ENCODE measurements around the gene SMAD1.

The SMAD1 gene

GRCh38 chr4:145490361-145490760 is 8.7 kb downstream of the SMAD1 start:
- no peak for DNase-seq

- no peak for DNase-seq
These were observed 9.1 kb downstream of the SMAD1 start for GRCh38 chr4:145490796-145491195.

GRCh38 chr4:145492376-145492775 is 10.7 kb downstream of the SMAD1 start:
- DNase-seq, result no peak

GRCh38 chr4:145493166-145493565 is 11.5 kb downstream of the SMAD1 start:
- no peak for DNase-seq

- no peak for DNase-seq
These were observed 13.1 kb downstream of the SMAD1 start for GRCh38 chr4:145494666-145495270.

DNA sequence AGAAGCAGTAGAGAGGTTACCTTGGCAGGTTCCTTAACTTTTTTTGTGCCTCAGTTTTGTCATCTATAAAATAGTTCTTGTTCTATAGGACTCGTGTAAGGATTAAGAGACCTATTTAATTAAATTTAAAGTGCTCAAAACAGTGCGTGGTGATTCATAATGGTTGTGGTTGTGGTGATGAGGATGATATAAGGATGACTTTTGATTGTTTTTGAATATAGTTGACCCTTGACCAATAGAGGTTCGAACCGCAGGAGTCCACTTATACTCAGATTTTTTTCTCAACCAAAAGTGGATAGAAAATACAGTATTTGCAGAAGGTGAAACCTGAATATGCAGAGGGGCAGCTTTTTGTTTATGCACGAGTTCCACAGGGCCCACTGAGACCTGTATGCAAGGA is 14.6 kb downstream of the SMAD1 start:
- no peak for DNase-seq

DNA sequence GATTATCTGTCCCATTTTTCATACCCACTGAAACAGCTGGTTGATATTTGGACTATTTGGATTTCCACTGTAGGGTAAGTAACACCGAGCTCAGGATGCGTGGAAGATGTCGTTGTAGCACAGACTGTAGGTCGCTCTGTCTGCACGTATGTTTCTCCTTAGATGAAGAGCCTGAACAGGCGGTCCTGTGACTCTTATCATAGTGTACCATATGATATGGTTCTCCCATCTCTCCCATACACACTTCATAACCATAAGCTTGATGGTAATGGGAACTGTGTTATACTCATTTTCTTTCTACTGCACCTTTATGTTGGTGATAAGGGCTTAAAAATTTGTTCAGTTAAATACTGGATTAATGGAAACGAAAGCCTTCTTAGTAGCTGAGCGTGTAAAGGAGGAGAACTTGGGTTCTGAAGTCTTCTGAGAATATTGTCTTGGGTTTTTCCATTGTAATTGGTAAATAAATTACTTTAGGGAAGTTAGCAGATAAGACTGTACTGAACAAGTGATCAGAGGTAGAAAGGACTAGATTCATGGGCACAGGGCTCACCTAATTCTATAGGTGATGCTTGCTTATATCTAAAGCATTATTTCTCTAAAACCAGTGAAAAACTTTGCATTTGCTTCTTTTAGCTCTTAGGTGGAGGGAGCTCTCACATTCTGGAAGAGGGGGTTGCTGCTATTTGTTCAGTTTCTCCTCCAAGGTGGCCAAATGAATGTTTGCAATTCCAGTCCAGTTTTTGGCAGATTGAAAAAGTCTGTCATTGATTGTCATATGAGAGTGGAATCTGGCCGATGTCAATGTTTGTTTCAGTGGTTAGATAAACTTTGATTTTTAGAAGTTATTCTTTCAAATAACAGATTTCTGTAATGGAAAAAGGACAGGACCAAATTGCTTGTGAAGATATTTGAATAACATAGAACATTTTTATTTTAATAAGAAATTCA is 15.8 kb downstream of the SMAD1 start:
- no peak for DNase-seq

DNA sequence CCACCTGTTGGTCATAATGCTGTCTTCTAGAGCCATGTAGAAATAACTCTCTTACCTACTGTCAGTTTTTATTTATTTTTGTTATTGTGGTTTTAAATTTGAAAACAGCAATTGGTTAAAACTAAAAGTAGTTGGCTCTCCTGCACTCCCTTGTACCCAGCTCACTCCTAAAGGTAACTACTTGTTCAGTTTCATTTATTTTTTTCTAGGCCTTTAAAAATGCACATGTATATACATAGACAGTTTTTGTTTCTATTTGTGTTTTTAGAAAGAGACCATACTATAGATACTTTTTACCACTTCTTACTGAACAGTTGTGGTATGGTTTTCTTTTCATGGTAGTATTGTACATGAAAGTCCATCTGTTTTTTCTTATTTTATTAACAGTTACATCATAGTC is 16.8 kb downstream of the SMAD1 start:
- no peak for DNase-seq

DNA sequence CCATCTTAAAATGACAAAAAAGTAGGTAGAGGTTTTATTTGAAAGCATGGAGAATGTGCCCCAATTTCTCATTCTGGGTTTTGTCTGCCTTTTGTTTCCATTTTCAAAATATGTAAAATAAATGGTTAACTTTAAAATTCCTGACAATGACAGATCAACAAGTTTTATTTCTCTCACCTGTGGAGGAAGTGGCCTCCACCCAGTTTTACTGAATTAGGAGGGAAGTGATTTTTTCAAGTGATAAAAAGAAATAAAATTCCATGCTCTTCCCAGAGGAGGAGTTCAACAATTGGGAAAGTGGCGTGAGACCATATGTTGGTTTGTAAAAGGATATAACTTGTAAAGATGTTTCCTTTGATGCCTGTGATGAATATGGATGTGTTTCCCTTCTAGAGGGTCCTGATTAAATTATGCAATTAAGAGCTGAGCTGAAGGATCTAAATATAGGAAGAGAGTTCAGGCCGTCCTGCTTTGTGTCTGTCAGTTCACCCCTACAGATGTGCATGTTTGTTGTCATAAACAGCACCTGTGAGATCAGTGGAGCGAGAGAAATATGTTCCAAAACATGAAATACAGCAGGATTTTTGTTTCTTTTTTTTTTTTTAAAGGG is 19.5 kb downstream of the SMAD1 start:
- DNase-seq, result no peak

- no peak for DNase-seq
These were observed 21.2 kb downstream of the SMAD1 start for GRCh38 chr4:145502809-145503208.

GRCh38 chr4:145503486-145504072 is 21.9 kb downstream of the SMAD1 start:
- no peak for DNase-seq

GRCh38 chr4:145505995-145506394 is 24.3 kb downstream of the SMAD1 start:
- no peak for DNase-seq

DNA sequence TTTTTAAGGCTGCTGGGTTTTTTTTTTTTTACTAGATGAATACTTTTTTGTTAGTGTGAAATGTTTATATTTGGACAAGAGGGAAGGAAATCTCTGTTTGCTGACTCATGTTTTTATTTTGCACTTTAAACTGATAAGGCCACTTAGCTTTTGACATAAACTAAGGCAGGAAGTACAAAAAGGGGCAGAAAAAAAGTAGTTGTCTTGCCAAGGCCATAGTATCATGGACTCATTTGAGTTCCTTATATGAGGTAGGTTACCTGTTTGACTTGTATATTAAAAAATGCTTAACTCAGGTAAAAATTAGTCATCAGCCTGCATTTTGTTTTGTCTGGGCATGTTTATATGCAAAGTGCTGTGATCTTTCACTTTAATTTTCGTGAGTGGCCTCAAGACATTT is 26.0 kb downstream of the SMAD1 start:
- DNase-seq, result no peak

- no peak for DNase-seq
These were observed 30.4 kb downstream of the SMAD1 start for GRCh38 chr4:145511913-145512522.

DNA sequence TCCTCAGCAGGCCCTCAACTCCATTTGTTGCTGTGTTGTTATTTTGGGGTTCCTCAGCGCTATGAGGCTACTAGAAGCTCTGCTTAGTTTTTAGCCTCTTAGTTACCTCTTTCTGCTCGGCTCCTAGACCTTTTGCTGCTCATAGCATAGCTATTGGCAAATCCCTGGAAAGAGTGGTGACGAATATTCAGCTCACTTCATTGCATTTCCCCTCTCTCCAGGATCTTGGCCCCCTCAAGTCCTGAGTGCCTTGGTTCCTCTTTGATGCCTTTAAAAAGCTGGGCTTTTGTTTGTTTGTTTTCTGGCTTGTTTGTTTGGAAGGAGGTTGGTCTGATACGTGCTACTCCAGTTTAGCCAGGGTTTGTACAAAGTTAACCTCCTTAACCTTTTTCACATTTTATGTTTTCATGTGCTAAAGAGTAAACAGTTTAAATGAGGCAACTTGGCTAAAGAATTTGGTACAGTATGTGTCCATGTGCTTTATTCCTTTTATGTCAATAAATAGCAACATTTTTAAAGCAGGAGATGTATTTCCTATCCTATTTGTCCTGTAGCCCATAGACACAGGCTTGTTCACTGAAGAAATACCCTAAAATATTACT is 31.5 kb downstream of the SMAD1 start:
- no peak for DNase-seq

DNA sequence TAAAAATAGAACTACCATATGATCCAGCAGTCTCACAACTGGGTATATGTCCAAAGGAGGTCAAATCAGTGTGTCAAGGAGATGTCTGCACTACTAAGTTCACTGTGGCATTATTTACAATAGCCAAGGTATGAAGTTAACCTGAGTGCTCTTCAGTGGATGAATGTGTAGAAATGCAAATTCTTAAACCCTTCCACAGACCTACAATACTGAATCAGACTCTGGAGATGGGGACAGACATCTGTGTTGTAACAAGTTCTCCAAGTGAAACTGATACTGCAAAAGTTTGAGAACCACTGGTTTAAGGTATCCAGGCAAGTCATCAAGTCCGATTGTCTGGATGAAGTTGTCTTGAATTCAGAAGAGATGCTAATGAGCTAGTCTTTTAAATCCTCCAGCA is 38.5 kb downstream of the SMAD1 start:
- no peak for DNase-seq

GRCh38 chr4:145521282-145521681 is 39.6 kb downstream of the SMAD1 start:
- no peak for DNase-seq

DNA sequence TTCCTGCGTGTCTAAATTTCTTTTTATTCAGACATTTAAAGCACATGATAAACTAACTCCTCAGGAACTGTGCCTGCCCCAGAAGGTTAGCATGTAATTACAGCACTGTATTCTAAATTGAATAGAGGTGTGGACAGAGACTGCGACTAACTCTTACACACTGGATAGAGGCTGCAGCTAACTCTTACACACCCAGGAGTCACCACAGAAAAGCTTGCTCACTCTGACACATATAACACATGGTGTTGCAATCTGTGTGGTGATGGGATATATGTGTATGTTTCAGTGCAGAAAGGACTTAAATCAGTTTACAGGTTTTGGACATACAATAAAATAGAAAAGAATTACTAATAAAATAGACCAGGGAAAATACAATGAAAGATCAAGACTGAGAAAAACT is 41.5 kb downstream of the SMAD1 start:
- DNase-seq, result no peak

GRCh38 chr4:145524552-145524951 is 42.9 kb downstream of the SMAD1 start:
- DNase-seq, result no peak

GRCh38 chr4:145525291-145525740 is 43.7 kb downstream of the SMAD1 start:
- no peak for DNase-seq

DNA sequence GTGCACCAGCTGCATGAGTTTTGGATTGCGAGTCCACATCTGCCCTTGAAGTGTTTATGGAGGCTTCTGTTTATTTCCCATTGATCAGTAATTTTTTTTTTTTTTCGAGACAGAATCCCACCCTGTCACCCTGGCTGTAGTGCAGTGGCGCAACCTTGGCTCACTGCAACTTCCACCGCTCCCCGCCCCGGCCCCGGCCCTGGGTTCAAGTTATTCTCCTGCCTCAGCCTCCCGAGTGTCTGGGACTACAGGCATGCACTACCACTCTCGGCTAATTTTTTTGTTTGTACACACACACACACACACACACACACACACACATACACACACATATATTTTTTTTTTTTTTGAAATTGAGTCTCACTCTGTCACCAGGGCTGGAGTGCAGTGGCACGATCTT is 46.1 kb downstream of the SMAD1 start:
- no peak for DNase-seq

DNA sequence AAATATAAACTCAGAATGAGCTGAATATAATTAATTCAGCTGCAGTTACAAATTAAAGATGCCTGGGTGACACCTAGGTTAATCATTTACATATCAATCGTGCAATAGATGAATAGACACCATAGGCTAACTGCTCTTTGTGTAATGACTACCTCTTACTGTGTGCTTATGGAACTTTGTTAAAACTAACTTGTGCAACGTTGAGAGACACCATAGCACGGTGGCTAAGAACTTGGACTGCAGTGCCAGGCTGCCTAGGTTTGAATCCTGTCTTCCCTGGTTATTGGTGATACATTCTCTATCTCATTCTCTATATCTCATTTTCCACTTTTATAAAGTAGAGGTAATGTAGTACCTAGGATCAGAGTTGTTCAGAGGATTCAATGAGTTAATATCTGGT is 46.9 kb downstream of the SMAD1 start:
- no peak for DNase-seq

GRCh38 chr4:145530189-145530588 is 48.5 kb downstream of the SMAD1 start:
- DNase-seq, result no peak

Measured in cerebellar nuclear complex (tissue), 1 donor.